Heart left ventricle (tissue), 16 donors: ENCODE results near the gene MTRFR. TPM values are rescaled to one million over a fixed set of nuclear protein-coding genes. Genes with fewer than 3 reads are reported as not detected.

Experiments
- ATAC-seq, 4 donors: fragments of 200-7000 bp; cut with Tn5 transposase; one replicate each; pipeline ENCODE4 v1.9.1; 2020 to 2022; ENCODE audit warnings: moderate library complexity in 4 of 4, mild to moderate bottlenecking in 3 of 4, moderate number of reproducible peaks in 1 of 4
- DNase-seq, 5 donors: peaks; one replicate each; pipeline ENCODE4 v3.0.0-alpha.2; 2020
- H3K27ac ChIP-seq, 12 donors: fragments of 200-600 bp; sonication (generic) in 4 of 12; one replicate each; pipeline versions ENCODE4 v1.5.0 to v1.8.0; 2016 to 2022; ENCODE audit warnings: mild to moderate bottlenecking in 2 of 12
- H3K27me3 ChIP-seq, 9 donors: fragments of 200-600 bp; sonication (generic) in 2 of 9; one replicate each; pipeline versions ENCODE4 v1.5.1 to v1.8.0; 2016 to 2022; ENCODE audit warnings: mild to moderate bottlenecking in 3 of 9
- H3K36me3 ChIP-seq, 9 donors: fragments of 200-600 bp; sonication (generic) in 2 of 9; one replicate each; pipeline versions ENCODE4 v1.5.0 to v1.8.0; 2018 to 2022; ENCODE audit warnings: mild to moderate bottlenecking in 2 of 9
- H3K4me1 ChIP-seq, 12 donors: fragments of 200-600 bp; sonication (generic) in 4 of 12; one replicate each; pipeline versions ENCODE4 v1.5.0 to v1.8.0; 2016 to 2022; ENCODE audit warnings: mild to moderate bottlenecking in 3 of 12
- H3K4me3 ChIP-seq, 12 donors: fragments of 200-600 bp; sonication (generic) in 4 of 12; one replicate each; pipeline versions ENCODE4 v1.5.0 to v1.8.0; 2017 to 2022; ENCODE audit warnings: mild to moderate bottlenecking in 9 of 12, moderate library complexity in 4 of 12
- H3K9me3 ChIP-seq, 12 donors: fragments of 200-600 bp; sonication (generic) in 4 of 12; one replicate each; pipeline versions ENCODE4 v1.5.0 to v1.8.0; 2016 to 2022; ENCODE audit warnings: mild to moderate bottlenecking in 1 of 12
- POLR2A ChIP-seq, 2 donors: fragments of 450-650 bp; IDR thresholded peaks; one replicate each; pipeline ENCODE4 v1.6.1; 2017; ENCODE audit warnings: antibody characterized with exemption in 2 of 2, mild to moderate bottlenecking in 2 of 2, moderate library complexity in 2 of 2
- WGBS, 4 donors: extraction: QIAGEN DNeasy Blood & Tissue Kit in 2 of 4; methylation state at CpG; one replicate each; pipeline versions ENCODE4 v1.1.5 to v1.1.7; 2013 to 2018; 5-methylcytosine and 5-hydroxymethylcytosine counted together
- intact Hi-C, 10 donors: fragments of 100-400 bp; cut with DNase I; formaldehyde crosslinking; loops; one replicate each; pipeline versions ENCODE4 v1.11.1 to v1.14.2; 2022
- polyA plus RNA-seq, 2 donors: library from polyadenylated mRNA; stranded (reverse); fragments of 200-250 nt; gene quantifications; one replicate each; pipeline ENCODE4 v1.2.3, GENCODE V29; 2013
- total RNA-seq, 9 donors: library from RNA; depleted of rRNA in 2 of 9; stranded (reverse); fragments of >200 nt in 2 of 9; fragmentation: NEBNext Ultra II Directional in 3 of 9; extraction: Animal tissue kit (Norgen Biotek cat#: 25700) in 3 of 9; gene quantifications; one replicate each; pipeline versions ENCODE4 v1.1.0 to v1.2.4, GENCODE V29; 2016 to 2023
- TF ChIP-seq, protein P1 (sequence below), 12 donors: fragments of 200-600 bp; sonication (generic) in 4 of 12; IDR thresholded peaks; one replicate each; pipeline versions ENCODE4 v1.5.0 to v1.8.0; 2018 to 2022; ENCODE audit warnings: antibody characterized with exemption in 12 of 12, mild to moderate bottlenecking in 5 of 12
- donor health status: ischemic (EF 13 %, LVEDD 7.1; RV severe dilation, severe dysfunction).
- donor health status: healthy with polysubstance abuse.
- donor health status: DM: no; HTN: yes; CAD: no.
- donor health status: DM: no; HTN: no; CAD: no.
- donor health status: ischemic (EF 25% LVEDD 6.9; RV normal size, moderate dysfunction).
- donor health status: ischemic (EF 25% LVEDD 5.7; RV mildly dilated, moderate dysfunction).
- donor health status: healthy.
- donor health status: DM: yes; HTN: yes; CAD: no.
- donor health status: ischemic (EF 35%, LVEDD 5.7; RV mildly dilated, moderate dysfunction).
- donor health status: nonischemic (EF 11% LVEDD 7.7; RV severe dilation, severe dysfunction).
- donor health status: DM: yes; HTN: yes; CAD: no.
- donor health status: PGD.
- donor health status: ischemic (EF 29% LVEDD 5.4; RV normal size, mild dysfunction).
- donor health status: nonischemic (EF 23%, LVEDD 6.1; RV moderate dilation, normal function).

Gene MTRFR
- total and polyA plus RNA-seq, 11 donors: 7.9 to 16.0 (median 11.8) TPM

DNA sequence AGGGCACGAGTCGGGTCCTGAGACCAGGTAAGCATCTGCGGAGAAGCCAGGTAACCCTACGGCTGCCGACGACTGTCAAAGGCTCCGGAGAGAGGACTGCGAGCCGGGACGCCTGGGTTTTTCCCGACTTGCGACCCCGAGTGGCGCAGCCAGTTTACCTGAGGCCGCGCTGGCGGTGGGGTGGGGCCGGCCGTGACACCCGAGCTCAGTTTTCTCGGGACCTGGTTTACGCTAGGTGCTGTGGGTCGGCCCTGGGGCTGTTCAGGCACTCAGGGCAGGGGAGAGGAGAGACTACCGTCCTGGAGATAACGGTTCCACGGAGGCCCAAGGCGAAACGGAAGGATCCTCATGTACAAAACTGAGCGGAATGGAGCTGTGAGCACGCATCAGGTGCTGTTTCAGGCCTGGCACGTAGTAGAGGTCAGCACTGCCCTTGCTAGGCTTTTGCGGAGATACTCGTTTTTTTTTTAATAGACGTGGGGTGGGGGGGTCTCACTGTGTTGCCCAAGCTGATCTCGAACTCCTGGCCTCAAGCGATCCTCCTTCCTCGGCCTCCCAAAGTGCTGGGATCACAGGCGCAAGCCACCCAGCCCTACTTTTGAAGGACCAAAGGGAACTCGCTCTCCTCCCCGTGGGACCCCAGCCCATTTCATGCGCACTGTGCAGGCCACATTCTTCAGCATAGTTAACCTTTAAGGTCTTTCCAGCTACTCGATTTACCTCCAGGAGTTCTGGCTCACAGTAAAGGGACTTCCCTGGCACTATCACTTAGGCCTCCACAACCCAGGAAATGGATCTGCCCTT, 471 bp downstream of the MTRFR start:
- peaks cover 0 to 14% (median 6%) of the 10 kb centered on the region in 9 donors for H3K36me3 ChIP-seq
- H3K9me3 ChIP-seq: no peaks in the 10 kb centered on the region
- peak; percentile 5 to 26 (median 11) for ATAC-seq
- intact Hi-C loops: loop anchor here in 9 of 10 donors (2.0 to 10.0 kb wide), 9 partner anchors 189 to 439 kb away; partner anchors contain the start of genes ARL6IP4 (in 3 of the 9) and OGFOD2 (in 3 of the 9)
- peak overlapping the region; percentile 60 to 96 (median 92) for H3K27ac ChIP-seq
- H3K4me1 ChIP-seq: peaks cover 0 to 56% (median 28%) of the 10 kb centered on the region in 12 donors
- DNase-seq: no peak
- TF ChIP-seq POLR2A (IDR thresholded peaks at IDR 0.05): no peak
- TF ChIP-seq, protein P1, sequence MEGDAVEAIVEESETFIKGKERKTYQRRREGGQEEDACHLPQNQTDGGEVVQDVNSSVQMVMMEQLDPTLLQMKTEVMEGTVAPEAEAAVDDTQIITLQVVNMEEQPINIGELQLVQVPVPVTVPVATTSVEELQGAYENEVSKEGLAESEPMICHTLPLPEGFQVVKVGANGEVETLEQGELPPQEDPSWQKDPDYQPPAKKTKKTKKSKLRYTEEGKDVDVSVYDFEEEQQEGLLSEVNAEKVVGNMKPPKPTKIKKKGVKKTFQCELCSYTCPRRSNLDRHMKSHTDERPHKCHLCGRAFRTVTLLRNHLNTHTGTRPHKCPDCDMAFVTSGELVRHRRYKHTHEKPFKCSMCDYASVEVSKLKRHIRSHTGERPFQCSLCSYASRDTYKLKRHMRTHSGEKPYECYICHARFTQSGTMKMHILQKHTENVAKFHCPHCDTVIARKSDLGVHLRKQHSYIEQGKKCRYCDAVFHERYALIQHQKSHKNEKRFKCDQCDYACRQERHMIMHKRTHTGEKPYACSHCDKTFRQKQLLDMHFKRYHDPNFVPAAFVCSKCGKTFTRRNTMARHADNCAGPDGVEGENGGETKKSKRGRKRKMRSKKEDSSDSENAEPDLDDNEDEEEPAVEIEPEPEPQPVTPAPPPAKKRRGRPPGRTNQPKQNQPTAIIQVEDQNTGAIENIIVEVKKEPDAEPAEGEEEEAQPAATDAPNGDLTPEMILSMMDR (IDR thresholded peaks at IDR 0.05): no peak
- 7 to 14% (median 8%) methylated on average over 23 to 42 of the region's 42 CpGs for WGBS, 4 donors
- H3K27me3 ChIP-seq: no peaks in the 10 kb centered on the region
- peak overlapping the region; percentile 42 to 97 (median 86) for H3K4me3 ChIP-seq

DNA sequence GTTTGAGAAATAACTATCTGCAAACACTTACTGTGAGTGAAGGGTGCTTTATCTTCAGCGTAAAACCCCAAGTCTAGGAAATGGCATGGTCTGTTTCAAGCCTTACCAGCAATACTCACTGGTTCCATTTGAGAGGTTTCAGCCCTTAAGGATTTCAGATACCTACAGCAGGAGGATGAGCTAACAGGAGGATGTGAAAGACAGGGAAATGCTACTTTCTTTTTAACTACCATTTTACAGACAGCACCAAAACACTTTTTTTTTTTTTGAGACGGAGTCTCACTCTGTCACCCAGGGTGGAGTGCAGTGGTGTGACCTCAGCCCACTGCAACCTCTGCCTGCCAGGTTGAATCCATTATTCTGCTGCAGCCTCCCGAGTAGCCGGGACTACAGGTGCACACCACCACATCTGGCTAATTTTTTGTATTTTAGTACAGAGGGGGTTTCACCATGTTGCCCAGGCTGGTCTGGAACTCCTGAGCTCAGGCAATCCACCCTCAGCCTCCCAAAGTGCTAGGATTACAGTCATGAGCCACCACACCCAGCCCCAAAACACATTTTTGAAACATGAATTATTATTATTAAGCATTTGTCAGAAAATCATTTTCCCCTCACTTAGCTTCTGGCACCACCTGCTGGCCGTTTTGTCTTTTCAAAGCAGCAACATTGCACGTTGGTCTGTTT, 4.6 kb downstream of the MTRFR start:
- Histone ChIP-seq H3K4me1 (peaks cover 5 to 45% (median 28%) of the 10 kb centered on the region in 12 donors), H3K9me3 (no peaks in the 10 kb centered on the region), H3K27ac (no peak overlapping the region), H3K36me3 (peaks cover 0 to 20% (median 12%) of the 10 kb centered on the region in 9 donors), H3K27me3 (no peaks in the 10 kb centered on the region), H3K4me3 (no peak overlapping the region)
- ATAC-seq (no peak), DNase-seq (peak; percentile 50 to 72 (median 63))
- 55 to 60% (median 58%) methylated on average over 6 of the region's 6 CpGs for WGBS, 4 donors
- intact Hi-C loops: loop anchor here in 9 of 10 donors (5.0 to 10.0 kb wide), 7 partner anchors 193 to 443 kb away; partner anchors contain the start of gene ARL6IP4 (in 4 of the 9)
- TF ChIP-seq POLR2A (IDR thresholded peaks at IDR 0.05): no peak
- TF ChIP-seq, protein P1 (IDR thresholded peaks at IDR 0.05): peak; percentile 68 to 82 (median 74)

DNA sequence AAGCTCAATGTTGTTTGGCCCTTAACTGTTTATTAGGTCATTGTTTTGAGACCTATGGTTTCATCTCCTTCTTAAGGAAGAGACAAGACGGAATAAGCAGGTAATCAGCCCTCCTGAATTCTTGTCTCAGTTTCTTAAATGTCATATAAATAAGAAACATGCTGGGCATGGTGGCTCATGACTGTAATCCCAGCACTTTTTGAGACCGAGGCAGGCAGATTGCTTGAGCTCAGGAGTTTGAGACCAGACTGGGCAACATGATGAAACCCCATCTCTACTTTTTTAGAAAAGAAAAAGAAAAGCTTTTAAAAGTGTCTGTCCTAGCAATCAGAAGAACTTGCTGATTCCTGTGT, 5.1 kb downstream of the MTRFR start:
- no peaks in the 10 kb centered on the region for H3K9me3 ChIP-seq
- no peak overlapping the region for H3K4me3 ChIP-seq
- peaks cover 5 to 50% (median 31%) of the 10 kb centered on the region in 12 donors for H3K4me1 ChIP-seq
- no peak for DNase-seq
- H3K36me3 ChIP-seq: peaks cover 0 to 20% (median 12%) of the 10 kb centered on the region in 9 donors
- ATAC-seq: no peak
- H3K27ac ChIP-seq: no peak overlapping the region
- TF ChIP-seq POLR2A (IDR thresholded peaks at IDR 0.05): no peak
- TF ChIP-seq, protein P1 (IDR thresholded peaks at IDR 0.05): no peak
- H3K27me3 ChIP-seq: no peaks in the 10 kb centered on the region
- 39 to 58% (median 51%) methylated on average over 2 of the region's 2 CpGs for WGBS, 4 donors
- intact Hi-C loops: loop anchor here in 9 of 10 donors (5.0 to 10.0 kb wide), 7 partner anchors 194 to 444 kb away; partner anchors contain the start of gene ARL6IP4 (in 4 of the 9)

DNA sequence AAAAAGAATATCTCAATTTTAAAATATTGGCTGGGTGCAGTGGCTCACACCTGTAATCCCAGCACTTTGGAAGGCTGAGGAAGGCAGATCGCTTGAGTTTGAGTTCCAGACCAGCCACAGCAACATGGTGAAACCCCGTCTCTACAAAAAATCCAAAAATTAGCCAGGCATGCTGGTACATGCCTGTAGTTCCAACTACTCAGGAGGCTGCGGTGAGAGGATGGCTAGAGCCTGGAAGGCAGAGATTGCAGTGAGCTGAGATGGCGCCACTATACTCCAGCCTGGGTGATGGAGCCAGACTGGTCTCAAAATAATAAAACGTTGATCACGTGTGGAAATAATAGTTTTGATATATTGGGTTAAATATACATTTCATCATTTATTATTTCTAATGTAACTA, 5.7 kb downstream of the MTRFR start:
- WGBS, 4 donors: 88 to 91% (median 89%) methylated on average over 6 of the region's 6 CpGs
- intact Hi-C loops: loop anchor here in 9 of 10 donors (5.0 to 10.0 kb wide), 7 partner anchors 194 to 444 kb away; partner anchors contain the start of gene ARL6IP4 (in 4 of the 9)

More for the DNA sequence above, 5.7 kb downstream of the MTRFR start:
- TF ChIP-seq, protein P1 (IDR thresholded peaks at IDR 0.05): no peak
- ATAC-seq (no peak), DNase-seq (no peak)
- no peaks in the 10 kb centered on the region for H3K27me3 ChIP-seq
- no peak overlapping the region for H3K27ac ChIP-seq
- H3K36me3 ChIP-seq: peaks cover 0 to 20% (median 12%) of the 10 kb centered on the region in 9 donors
- H3K9me3 ChIP-seq: no peaks in the 10 kb centered on the region
- no peak overlapping the region for H3K4me3 ChIP-seq
- H3K4me1 ChIP-seq: peaks cover 5 to 52% (median 29%) of the 10 kb centered on the region in 12 donors
